Osteoblast (primary cell): Measurements from ENCODE around the gene ALG14. TPM values are rescaled to one million over a fixed set of nuclear protein-coding genes. Genes with fewer than 3 reads are reported as not detected.

Source experiments
- DNase-seq: peaks from one replicate; pipeline ENCODE4 v3.0.0; 2011; ENCODE audit warnings: low spot score, mixed read lengths; ENCODE audit not compliant: insufficient read length; ENCODE audit errors: missing footprints
- H2AFZ ChIP-seq: 2 replicates; pipeline ENCODE4 v1.6.0; 2011; ENCODE audit warnings: mild to moderate bottlenecking, low read length
- H3K27ac ChIP-seq: 2 replicates; pipeline ENCODE4 v1.5.1; 2011; ENCODE audit warnings: mild to moderate bottlenecking, low read depth, low read length, moderate library complexity
- H3K27me3 ChIP-seq: 2 replicates; pipeline ENCODE4 v1.6.0; 2012; ENCODE audit warnings: mild to moderate bottlenecking, control low read depth, inconsistent platforms, low read length, moderate library complexity; ENCODE audit not compliant: insufficient read depth
- H3K36me3 ChIP-seq: 2 replicates; pipeline ENCODE4 v1.5.1; 2011; ENCODE audit warnings: mild to moderate bottlenecking, low read length, control low read depth, moderate library complexity; ENCODE audit not compliant: insufficient read depth
- H3K4me1 ChIP-seq: 2 replicates; pipeline ENCODE4 v1.5.1; 2011; ENCODE audit warnings: mild to moderate bottlenecking, low read length, control low read depth, moderate library complexity; ENCODE audit not compliant: insufficient read depth
- H3K4me2 ChIP-seq: 2 replicates; pipeline ENCODE4 v1.6.0; 2011; ENCODE audit warnings: mild to moderate bottlenecking, low read length; ENCODE audit not compliant: insufficient read depth
- H3K4me3 ChIP-seq: fragments of 200-600 bp; sonication (generic); 3 replicates; pipeline ENCODE4 v1.5.1; 2012; ENCODE audit warnings: mild to moderate bottlenecking, low read length, inconsistent platforms; ENCODE audit not compliant: insufficient read depth
- H3K79me2 ChIP-seq: 2 replicates; pipeline ENCODE4 v1.6.0; 2012; ENCODE audit warnings: mild to moderate bottlenecking, low read length, control low read depth, inconsistent platforms; ENCODE audit not compliant: insufficient read depth
- H3K9me3 ChIP-seq: 2 replicates; pipeline ENCODE4 v1.5.1; 2011; ENCODE audit warnings: low read depth, low read length, control low read depth
- H4K20me1 ChIP-seq: 2 replicates; pipeline ENCODE4 v1.6.0; 2012; ENCODE audit warnings: mild to moderate bottlenecking, low read length, control low read depth; ENCODE audit not compliant: insufficient read depth
- total RNA-seq: library from RNA; depleted of rRNA; stranded (reverse); fragments of >200 nt; gene quantifications from 2 replicates; pipeline ENCODE4 v1.2.3, GENCODE V29; 2012
- TF ChIP-seq, protein P1 (sequence below): IDR thresholded peaks from 2 replicates; pipeline ENCODE4 v1.5.1; 2011; ENCODE audit warnings: mild to moderate bottlenecking, low read depth, low read length, moderate library complexity; ENCODE audit errors: extremely low read depth

ALG14 gene
- total RNA-seq, 1 donor = 1.4 TPM

DNA sequence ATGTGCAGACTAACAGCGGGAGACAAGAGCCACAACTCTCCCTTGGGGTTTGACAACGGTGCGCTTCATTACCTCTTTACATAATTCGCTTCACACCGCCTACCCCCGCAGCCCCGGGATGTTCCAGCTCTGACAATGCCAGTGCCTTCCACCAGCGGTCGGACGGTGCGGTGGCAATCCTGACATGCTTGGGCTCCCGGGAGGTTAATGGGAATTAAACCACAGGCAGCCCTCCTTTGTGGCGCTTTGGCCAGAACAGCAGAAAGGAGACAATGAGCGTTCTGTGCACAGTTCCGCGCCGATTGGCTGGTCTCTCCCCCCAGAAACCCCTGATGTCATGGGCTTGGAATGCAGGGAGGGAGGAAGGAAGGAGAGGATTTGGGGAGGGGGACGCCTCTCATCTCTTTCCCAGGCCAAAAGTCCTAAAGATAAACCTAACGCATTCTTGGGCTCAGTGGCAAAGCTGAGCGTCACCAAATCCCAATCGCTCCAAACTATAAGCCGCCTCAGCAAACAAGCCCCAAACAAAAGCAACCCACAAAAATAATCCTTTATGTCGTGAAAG lies 147.1 kb downstream of the ALG14 start:
- H3K4me3 ChIP-seq = peak overlapping the region; percentile 93
- peaks cover 15% of the 10 kb centered on the region for H3K36me3 ChIP-seq
- peak; percentile 94 for DNase-seq
- peaks cover 32% of the 10 kb centered on the region for H4K20me1 ChIP-seq
- H3K4me2 ChIP-seq = peak overlapping the region; percentile 97
- peak overlapping the region; percentile 90 for H3K27ac ChIP-seq
- H3K79me2 ChIP-seq = peaks cover 78% of the 10 kb centered on the region
- H3K4me1 ChIP-seq = peaks cover 53% of the 10 kb centered on the region
- TF ChIP-seq, protein P1, sequence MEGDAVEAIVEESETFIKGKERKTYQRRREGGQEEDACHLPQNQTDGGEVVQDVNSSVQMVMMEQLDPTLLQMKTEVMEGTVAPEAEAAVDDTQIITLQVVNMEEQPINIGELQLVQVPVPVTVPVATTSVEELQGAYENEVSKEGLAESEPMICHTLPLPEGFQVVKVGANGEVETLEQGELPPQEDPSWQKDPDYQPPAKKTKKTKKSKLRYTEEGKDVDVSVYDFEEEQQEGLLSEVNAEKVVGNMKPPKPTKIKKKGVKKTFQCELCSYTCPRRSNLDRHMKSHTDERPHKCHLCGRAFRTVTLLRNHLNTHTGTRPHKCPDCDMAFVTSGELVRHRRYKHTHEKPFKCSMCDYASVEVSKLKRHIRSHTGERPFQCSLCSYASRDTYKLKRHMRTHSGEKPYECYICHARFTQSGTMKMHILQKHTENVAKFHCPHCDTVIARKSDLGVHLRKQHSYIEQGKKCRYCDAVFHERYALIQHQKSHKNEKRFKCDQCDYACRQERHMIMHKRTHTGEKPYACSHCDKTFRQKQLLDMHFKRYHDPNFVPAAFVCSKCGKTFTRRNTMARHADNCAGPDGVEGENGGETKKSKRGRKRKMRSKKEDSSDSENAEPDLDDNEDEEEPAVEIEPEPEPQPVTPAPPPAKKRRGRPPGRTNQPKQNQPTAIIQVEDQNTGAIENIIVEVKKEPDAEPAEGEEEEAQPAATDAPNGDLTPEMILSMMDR = no peak
- H3K27me3 ChIP-seq = no peaks in the 10 kb centered on the region
- no peaks in the 10 kb centered on the region for H3K9me3 ChIP-seq
- peak overlapping the region; percentile 33 for H2AFZ ChIP-seq

DNA sequence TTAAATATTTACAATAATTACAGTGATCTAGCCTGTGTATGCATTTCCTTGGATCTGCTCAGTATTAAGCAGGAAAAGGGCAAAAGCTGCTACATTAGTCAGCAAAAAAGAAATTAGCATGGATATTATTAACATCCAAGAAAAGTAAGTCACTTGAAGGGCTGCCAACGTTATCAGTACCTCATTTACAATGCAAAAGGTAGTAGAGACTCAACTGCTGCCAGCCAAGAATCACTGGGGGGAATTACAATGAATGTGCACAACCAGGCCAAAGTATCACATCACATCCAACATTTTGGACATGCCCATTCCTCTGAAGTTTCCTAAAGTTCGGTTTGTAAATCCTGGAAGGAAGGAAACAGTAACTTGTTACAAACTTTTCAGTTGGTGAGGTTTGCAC lies 147.7 kb downstream of the ALG14 start:
- Histone ChIP-seq H3K27ac (peak overlapping the region; percentile 90), H3K27me3 (no peaks in the 10 kb centered on the region), H3K4me3 (peak overlapping the region; percentile 93), H4K20me1 (peaks cover 37% of the 10 kb centered on the region), H3K4me1 (peaks cover 59% of the 10 kb centered on the region), H3K9me3 (no peaks in the 10 kb centered on the region), H3K4me2 (peak overlapping the region; percentile 97), H3K36me3 (peaks cover 15% of the 10 kb centered on the region), H2AFZ (no peak overlapping the region), H3K79me2 (peaks cover 85% of the 10 kb centered on the region)
- TF ChIP-seq, protein P1 = no peak
- no peak for DNase-seq

Other genes with a start within 250 kb of the ALG14 start
- gene CNN3, start 145.8 kb downstream of the ALG14 start, total RNA-seq = 316 and 333 TPM in 2 replicates
- gene TLCD4, start 44.4 kb upstream of the ALG14 start, total RNA-seq = 2.2 and 2.4 TPM in 2 replicates
- 11.2 and 12.7 TPM in 2 replicates for gene RWDD3, start 161.3 kb upstream of the ALG14 start, total RNA-seq